ENCODE data around the gene DNAH8.
A peak's percentile ranks its signal among the peaks of the same experiment; 100 is the strongest.

DNAH8 gene

DNA sequence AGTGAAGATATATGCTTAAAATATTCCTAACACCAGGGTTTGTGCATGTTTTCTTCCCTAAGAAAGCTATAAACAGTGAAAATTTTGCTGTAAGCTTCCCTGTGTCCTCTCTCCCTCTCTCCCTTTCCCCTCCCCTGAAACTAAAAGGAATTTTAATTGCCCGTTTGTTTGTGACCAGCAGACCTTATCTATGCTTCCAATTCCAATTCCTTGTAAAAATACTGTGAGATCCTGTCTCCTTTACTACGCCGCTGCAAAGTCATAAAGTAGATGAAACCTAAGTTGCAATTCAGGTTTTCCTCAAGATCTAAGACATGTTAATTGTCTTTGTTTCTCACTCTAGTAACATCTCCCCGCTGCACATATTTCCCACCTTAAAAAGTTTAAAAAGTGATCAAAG lies 82.3 kb downstream of the DNAH8 start:
- DNase-seq = no peak

DNA sequence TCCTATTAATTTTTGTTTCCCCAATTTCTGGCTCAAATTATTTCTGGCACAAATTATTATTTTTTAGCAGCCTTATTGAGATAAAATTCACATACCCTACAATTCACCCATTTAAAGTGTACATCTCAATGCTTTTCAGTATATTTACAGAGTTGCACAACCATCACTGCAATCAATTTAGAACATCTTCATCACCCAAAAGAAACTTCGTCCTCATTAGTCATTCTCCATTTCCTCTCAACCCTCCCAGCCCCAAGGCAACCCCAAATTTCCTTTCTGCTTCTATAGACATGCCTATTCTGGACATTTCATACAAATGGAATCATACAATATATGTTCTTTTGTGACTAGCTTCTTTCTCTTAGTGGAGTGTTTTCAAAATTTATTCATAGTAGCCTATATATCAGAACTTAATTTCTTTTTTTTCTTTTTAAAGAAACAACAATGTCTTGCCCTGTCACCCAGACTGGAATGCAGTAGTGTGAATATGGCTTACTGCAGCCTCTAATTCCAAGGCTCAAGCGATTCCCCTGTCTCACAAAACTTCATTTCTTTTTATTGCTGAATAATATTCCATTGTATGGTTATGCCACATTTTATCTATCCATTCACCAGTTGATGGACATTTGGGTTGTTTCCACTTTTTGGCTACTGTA lies 84.5 kb downstream of the DNAH8 start:
- no peak for DNase-seq

DNA sequence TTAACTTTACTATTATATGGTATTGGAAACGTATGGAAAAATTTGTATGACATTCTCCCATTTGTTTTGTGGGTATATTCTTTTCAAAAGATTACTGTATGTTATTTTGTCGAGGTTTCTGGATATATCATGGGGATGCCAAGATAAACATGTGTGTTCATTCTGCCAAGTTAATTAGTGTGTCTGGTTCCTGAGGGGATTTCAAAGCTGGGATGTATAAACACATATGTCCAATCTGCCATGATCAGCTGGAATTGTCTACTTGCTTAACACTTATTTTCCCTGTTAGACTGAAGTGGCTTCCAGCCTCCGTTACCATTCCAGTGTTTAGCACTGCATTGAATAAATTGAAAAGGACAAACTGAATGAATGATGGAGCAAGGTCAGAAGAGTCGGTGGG lies 86.2 kb downstream of the DNAH8 start:
- no peak for DNase-seq

DNA sequence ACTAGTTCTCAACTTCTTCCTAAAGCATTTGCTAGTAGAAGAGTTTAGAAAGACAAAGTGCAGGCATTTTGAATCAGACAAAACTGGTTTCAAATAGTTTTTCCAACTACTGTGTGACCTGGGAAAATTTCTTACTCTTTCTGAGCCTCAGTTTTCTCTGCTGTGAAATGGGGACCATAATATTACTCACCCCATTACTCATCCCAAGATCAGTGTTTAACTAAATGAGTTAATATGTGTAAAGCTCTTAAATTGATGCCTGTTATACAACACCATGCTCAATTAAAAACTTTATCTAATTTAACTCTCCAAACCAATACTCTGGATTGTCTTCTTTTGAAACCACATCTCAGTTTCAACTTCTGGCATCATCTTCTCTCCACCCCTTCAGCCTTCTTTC lies 87.4 kb downstream of the DNAH8 start:
- DNase-seq = no peak

DNA sequence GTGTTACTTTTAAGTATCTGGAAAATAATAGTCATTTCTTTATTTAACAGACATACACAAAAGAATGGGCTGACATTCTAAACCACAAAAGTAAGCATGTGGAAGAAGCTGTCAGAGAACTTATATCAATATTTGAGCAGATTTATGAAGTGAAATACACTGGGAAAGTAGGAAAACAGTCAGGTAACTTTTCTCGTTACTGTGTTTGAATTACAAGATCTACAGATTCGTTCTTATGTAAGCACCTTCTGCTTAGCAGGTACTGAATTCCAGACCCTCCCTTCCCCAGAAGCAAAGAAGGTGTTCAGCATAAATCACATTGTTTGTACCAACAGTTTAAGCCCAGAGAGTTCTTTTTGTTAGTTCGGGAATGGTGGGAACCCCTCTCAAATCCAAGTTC lies 88.0 kb downstream of the DNAH8 start:
- no peak for DNase-seq

DNA sequence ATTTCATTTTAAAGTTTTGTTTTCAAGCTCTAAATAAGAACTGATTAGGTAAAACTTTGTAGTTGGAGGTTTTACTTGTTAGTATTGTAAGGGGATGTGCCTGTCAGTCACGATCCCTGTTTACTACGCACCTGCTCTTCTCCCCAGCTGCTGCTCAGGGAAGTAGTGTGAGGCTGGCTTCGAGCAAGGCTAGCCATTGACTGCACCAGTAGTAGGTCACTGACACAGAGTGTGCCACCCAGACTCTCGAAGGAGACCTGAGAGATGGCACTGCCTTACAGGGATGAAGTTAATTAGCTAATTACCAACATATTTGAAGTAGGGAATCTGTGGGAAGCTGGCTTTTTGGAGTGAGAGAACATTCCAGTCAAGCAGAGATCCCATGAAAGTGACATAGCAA lies 89.2 kb downstream of the DNAH8 start:
- DNase-seq = no peak

DNA sequence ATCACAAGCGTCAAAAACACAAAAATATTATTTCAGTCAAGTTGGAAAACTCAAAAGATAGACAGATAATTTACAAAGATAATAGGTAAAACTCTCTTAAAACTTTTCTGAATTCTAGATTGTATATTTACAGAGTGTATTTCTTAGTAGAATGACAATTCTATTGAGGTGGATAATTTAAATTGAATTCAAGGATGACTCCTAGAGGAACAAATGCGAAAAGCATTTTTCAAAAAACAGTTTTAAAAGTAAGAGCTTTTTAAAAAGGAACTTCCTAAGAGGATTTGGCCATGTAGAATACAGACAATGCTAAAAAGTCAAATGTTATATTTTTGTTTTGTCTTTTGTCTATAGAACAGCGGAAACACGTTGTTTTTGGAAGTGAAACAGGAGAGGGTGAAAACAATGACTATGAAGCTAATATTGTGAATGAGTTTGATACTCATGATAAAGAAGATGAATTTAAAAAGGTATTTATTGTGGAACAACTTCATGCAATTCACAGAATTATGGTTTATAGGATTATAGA lies 90.1 kb downstream of the DNAH8 start:
- peak in 1 of 2 donors; percentile 21 for DNase-seq

DNA sequence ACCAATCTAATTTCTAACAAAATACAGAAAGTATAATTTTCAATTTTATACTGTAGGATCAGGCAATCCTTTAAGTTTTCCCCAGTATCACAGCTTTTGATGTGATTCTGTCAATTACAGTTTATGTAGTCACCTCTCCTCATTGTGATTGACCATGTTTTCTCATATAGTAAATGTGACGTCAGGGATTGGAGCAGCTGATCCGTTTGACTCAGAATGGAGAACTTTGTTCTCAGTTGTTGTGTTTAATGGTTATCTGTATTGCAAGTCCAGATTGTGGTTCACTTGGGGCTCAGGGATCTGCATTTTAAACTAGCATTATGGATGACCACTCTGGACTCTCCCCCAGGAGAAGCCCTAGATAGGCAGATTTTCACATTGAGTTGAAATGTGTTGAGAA lies 90.6 kb downstream of the DNAH8 start:
- no peak for DNase-seq

DNA sequence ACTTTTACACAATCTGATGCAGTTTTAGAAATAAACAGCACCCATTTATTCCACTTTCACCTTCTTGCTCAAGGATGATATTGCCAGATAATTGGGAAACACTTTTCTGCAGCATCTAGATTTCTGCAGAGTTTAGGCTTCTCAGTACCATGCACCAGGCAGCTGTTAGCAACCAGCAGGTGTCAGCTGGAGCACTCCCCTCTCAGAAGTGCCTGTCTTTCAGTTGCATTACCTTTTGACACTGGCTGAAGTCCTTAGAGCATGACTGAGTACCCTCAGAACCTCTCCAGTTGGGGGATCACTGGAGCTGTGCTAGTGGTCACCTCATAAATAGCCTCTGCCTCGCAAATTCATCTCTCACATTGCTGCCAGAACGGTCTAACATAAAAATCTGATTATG lies 91.2 kb downstream of the DNAH8 start:
- DNase-seq = no peak

DNA sequence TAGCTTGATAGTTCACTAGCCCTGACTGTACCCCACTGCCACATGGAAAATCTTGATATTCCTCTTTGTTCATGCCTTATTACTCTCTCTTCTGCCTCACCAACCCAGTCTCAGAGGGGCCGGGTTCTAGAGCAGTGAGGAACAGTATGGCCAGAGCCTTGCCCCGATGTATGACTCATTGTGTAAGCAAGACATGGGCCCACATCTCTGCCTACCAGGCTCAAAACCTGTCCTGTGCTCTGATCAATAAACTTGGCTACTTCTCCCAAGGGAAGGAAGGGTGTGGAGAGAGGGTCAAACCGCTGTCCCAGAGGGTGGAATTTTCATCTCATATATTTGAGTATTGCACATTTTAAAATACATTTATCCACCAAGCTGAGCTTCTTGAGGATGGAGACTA lies 91.7 kb downstream of the DNAH8 start:
- no peak for DNase-seq

DNA sequence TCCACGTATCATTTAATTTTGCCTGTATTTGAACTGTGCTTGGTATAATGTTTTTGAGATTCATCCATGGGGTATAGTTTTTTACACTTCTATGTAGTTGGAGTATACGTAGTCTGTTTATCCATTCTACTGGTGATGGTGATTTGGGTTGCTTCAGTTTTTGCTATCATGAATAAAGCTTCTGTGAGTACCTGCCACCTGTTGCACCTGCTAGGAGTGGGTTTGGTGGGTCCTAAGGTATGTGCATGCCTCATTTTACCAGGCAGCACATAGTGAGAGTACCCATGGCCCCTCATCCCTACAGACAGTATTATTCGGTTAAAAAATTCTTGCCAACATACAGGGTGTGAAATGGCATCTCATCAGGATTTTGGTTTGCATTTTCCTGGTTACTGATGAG lies 92.9 kb downstream of the DNAH8 start:
- no peak for DNase-seq

DNA sequence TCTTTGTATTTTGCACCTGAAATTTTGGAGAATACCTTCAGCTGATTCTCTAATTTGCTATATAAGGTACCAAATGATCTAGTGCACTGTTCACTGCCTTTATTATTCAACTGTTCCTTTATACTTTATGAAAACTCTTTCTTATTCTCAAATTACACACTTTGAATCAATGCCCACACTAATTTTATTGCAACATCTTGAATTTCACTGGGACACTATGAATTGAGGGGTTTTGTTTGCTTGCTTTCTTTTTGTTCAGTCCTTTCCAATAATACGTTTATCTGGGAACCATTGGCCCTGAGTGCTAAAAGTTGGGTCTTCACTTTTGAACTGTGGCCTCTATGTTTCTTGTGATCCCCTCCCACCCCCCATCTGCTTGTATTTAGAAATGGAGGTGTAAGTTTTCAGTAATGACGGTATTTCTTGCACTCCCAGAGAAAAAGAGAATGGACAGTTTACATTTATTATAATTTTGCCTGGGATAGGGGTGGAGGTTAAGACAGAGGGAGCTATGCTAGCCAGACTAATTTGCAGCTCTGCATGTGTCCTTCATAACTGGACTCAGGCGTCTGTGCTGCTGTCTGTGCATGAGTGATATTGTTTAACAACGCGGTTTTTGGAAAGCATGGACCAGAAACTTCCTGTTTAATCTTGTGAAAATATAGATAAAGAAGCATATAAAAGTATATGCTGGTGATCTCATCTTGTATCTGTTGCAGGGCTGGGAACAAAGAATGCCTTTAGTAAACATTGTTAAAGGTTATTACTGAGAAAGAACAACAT lies 98.1 kb downstream of the DNAH8 start:
- no peak for DNase-seq

DNA sequence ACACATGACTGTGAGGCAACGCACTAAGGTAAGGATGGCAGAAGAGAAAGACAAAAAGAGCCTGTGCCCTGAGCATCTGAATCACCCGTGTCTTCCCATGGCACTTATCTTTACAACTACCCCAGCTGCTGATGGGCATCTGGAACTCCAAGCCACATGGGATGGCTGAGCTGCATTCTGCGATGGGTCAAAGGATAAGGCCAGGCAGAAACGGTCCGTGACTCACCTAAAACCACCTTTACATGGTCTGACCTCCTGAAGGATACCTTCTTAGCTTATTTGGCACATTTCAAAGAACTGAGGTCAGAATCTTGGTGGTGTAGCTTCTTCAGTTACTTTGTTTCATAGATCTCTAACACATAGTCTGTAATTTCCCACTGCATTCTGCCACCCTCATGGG lies 99.7 kb downstream of the DNAH8 start:
- DNase-seq = no peak

DNA sequence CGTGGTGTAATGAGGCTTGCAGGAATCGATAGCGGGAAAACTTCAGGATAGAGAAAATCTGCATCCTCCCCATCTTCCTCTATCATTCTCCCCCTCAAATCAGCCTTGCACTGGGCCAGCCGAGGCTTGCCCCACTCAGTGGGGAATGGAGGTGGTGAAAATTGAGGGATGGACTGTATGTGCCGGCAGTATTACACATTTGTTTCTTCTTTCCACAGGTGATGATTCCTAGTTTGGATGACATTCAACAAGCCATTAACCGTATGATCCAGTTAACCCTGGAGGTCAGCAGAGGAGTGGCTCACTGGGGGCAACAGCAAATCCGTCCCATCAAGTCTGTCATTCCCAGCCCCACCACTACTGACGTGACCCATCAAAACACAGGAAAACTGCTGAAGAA lies 100.1 kb downstream of the DNAH8 start:
- DNase-seq = no peak

DNA sequence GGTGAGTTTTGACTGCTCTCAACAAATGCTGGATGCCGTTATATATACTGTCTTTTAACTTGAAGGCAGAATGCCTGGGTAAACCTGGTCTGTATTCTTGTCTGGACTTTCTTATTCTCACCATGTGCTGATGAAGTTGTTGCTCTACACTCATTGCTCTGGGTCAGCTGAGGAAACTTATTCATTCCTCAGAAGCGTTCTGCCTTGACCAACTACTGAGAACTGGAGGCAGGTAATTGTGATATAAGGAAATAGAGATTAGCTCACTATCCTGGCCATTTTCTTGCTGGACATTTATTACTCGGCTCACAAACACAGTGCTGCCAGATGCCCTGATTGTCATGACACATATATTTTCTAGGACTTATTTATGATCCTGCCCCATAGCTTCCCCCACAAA lies 103.6 kb downstream of the DNAH8 start:
- DNase-seq = no peak

DNA sequence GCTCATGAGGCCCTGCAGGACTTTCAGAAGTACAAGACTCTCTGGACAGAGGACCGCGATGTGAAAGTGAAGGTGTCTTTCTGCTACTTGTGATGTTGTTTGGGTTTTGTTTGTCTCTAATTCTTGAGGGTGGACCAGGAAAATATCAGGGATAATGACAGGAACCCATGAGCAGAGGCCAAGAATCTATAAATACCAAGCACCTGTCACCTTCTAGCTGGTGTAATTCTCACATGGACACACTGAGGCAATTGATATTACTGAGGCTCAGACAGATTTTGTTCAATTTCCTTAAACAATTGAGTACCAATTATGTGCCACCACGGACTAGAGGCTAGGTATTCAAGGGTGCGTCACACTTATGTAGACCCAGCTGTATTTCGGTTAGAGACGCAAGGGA lies 107.9 kb downstream of the DNAH8 start:
- DNase-seq = no peak

DNA sequence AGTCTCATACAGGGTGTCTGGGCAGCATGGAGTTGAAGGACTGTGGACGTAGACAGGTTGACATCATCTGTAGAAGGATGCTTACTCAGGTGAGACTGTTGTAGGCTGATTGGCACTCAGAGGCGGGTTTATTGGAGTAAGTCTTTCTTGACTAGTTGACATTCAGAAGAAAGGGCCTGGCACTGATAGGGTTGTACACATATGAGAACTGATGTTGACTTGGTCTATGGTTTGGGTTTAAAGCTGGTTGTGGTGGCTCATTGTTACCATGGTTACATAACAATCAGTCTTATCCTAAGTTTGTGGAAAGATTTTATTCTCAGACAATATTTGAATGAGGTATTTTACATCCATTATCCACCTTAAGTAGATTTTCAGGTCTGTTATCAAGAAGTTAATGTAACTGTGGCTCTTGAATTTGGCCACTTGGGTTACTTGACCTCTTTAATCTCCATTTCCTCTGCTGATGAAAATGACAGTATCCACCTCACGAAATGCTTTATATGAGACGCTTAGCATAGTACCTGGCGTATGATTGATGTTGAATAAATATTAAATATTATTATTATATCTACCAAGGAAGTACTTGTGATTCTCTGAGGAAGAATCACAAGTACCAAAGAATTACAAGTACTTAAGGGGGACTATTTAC lies 109.3 kb downstream of the DNAH8 start:
- no peak for DNase-seq

DNA sequence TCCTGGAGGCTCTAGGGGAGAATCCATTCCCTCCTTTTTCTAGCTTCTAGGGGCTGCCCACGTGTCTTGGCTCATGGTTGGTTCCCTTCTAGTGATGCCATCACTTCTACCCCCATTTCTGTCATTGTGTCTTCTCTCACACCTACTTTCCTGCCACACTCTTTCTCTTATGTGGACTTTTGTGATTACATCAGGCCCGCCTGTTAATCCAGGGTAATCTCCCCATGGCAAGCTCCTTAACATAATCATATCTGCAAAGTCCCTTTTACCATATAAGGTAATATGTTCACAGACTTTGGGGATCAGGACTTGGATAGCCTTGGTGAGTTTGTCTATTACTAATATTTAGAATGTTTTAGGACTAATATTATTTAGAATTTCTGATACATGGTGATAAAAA lies 111.9 kb downstream of the DNAH8 start:
- no peak for DNase-seq

DNA sequence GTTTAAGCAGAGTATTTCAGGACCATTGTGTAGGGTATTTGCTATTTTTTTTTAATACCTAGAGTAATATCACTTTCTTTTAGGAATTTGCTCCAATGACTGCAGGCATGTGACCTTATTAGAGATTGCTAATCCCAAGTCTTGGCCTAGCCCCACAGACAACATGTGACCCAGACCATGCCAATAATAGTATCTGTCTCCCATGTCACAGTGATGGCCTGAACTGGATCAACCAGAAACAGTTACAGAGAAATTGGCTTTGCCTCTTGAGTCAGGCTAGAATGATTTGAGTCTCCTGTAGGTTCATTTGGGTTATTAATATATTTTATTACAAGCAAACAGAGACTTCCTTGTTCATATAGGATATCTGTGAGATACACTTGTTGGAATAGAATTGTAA lies 116.8 kb downstream of the DNAH8 start:
- no peak for DNase-seq

DNA sequence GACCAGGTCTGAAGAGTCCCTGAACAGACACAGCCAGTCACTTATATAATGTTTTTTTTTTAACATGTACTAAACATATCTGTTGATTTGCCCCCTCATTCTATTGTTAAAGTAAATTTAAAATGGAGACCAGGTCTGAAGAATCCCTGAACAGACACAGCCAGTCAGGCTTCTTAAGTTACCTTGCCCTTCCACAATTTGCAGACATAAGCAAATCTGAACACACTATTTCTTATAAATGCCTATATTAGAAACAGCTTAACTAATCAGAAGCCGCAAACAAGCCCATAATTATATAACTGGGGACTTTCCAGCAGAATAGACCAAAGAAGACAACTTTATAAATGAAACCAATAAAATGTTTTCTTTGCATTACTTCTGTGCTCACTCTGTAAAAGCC lies 118.2 kb downstream of the DNAH8 start:
- no peak for DNase-seq

DNA sequence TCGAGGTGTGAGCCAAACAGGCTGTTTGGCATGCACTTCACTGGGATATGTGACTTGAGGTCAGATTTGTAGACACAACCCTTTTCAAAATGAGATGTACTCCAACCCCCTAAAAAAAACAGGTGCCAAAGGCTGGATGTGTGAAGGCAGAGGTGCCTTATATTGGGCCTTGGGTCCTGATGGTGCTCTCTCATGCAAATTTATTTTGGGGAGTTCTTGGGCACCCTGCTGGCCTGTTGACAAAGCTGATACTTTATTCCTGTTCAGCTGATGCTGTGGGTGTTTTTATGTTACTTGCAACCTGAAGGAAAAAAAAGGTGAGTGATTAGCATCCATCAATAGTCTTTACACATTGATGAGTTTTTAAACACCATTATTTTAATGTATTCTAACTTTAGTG lies 121.5 kb downstream of the DNAH8 start:
- DNase-seq = no peak

DNA sequence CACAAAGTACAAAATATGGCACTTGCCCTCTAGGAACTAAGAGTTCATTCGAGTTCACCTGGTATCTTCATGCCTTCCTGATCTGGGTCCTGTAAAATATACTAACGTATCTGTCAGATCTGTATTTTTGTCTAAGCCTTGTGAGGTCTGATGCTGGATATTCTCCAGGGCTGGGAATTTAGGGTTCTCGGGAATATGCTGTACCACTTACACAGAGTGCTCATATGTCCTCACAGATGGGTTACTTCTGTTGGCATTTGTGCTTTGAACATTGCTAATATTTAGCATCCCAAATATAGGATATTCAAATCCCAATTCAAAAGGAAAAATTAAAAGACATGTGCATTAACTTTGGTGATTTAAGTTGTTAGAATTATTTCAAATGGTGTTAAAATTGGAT lies 122.0 kb downstream of the DNAH8 start:
- no peak for DNase-seq

DNA sequence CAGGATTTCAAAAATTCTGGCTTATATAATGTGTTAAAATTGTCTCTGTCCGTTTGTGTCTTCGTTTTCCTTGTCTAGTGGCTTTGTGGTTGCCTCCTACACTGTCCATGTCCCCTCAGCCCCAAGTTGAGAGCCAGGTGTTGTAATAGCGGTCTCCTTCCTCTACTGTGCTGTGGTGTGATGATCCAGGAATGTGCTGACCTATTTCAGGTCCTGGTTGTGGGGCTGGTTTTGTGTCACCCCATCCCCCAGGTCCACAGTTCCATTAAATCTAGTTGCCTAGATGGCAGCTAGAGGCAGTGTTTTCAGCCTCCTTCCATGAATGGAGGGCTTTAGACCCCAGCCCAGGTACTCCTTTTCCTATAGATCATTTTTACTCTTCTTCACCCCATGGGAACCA lies 128.7 kb downstream of the DNAH8 start:
- DNase-seq = no peak

DNA sequence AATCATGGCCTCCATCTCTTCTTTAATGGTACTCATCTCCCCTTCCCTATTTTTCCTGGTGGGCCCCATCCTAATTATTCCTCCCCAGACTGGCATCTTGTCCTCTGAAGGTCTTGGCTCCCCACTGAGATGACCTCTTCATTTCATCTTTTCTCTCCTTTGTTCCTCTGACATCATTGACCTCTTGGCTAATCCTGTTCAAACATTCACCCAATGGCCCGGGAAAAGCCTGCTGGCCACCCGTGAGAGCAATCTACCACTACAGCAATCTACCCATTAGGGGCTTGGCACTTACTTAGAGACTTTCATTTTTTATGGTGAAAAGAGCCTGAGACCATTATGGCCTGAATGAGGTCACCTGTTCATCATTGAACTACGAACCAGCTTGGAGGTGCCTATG lies 130.8 kb downstream of the DNAH8 start:
- no peak for DNase-seq
